Activated CD8-positive, alpha-beta memory T cell treated with anti-CD3 and anti-CD28 coated beads, Interleukin-2, amount 50 U/mL, for 24 hours (primary cell): ENCODE data around the gene FAM163B.

Experiments used
- DNase-seq: peaks from one replicate; pipeline ENCODE4 v3.0.0-alpha.2; 2020; ENCODE audit errors: extremely low read depth

Gene FAM163B

GRCh38 chr9:133609311-133610098, at the start of gene FAM163B:
Gene FAM163B (minus strand): TSS chr9:133609389. CDS start chr9:133580223, 29,166 bp downstream.
- DNase-seq: no peak

- no peak for DNase-seq
These were observed 48.0 kb upstream of the FAM163B start for GRCh38 chr9:133657120-133657661.

- no peak for DNase-seq
These were observed 47.3 kb upstream of the FAM163B start for GRCh38 chr9:133656211-133657119.

- no peak for DNase-seq
These were observed 46.5 kb upstream of the FAM163B start for GRCh38 chr9:133655701-133656100.

GRCh38 chr9:133654736-133655657, 45.8 kb upstream of the FAM163B start:
- DNase-seq: no peak

GRCh38 chr9:133653638-133654037, 44.4 kb upstream of the FAM163B start:
- DNase-seq: no peak

GRCh38 chr9:133650026-133650425, 40.8 kb upstream of the FAM163B start:
- DNase-seq: no peak

GRCh38 chr9:133649194-133649593, 40.0 kb upstream of the FAM163B start:
- DNase-seq: no peak

- DNase-seq: no peak
These were observed 38.7 kb upstream of the FAM163B start for GRCh38 chr9:133647765-133648469.

- DNase-seq: no peak
These were observed 38.0 kb upstream of the FAM163B start for GRCh38 chr9:133647148-133647547.

- no peak for DNase-seq
These were observed 36.0 kb upstream of the FAM163B start for GRCh38 chr9:133645021-133645765.

- no peak for DNase-seq
These were observed 35.0 kb upstream of the FAM163B start for GRCh38 chr9:133643978-133644760.

- no peak for DNase-seq
These were observed 34.2 kb upstream of the FAM163B start for GRCh38 chr9:133643362-133643755.

- no peak for DNase-seq
These were observed 33.6 kb upstream of the FAM163B start for GRCh38 chr9:133642708-133643361.

- DNase-seq: no peak
These were observed 32.8 kb upstream of the FAM163B start for GRCh38 chr9:133641861-133642595.

- DNase-seq: no peak
These were observed 32.1 kb upstream of the FAM163B start for GRCh38 chr9:133641396-133641655.

- DNase-seq: no peak
These were observed 31.6 kb upstream of the FAM163B start for GRCh38 chr9:133640580-133641395.
